Activated T-helper 2 cell treated with anti-CD3 and anti-CD28 coated beads, Interferon-gamma antibody, Interleukin-2, Interleukin-4, amounts not matched to agents 10 μg/mL and 5 μg/mL and 100 μg/mL, durations not matched to agents 14 hours and 24 hours and 36 hours (primary cell): Measurements from ENCODE around the gene MANEA. TPM values are rescaled to one million over a fixed set of nuclear protein-coding genes. Genes with fewer than 3 reads are reported as not detected.
A peak's percentile ranks its signal among the peaks of the same experiment; 100 is the strongest.

Experiments
- DNase-seq: peaks from one replicate; pipeline ENCODE4 v3.0.0; 2021; ENCODE audit warnings: low spot score
- H3K27ac Mint-ChIP-seq: one replicate; pipeline ENCODE4 v1.8.0; 2021; ENCODE audit warnings: mixed read lengths
- H3K27me3 Mint-ChIP-seq: one replicate; pipeline ENCODE4 v1.8.0; 2021; ENCODE audit warnings: low read depth, mixed read lengths
- H3K36me3 Mint-ChIP-seq: one replicate; pipeline ENCODE4 v1.8.0; 2021; ENCODE audit warnings: low read depth, mixed read lengths
- H3K4me1 Mint-ChIP-seq: one replicate; pipeline ENCODE4 v1.8.0; 2021; ENCODE audit warnings: low read depth, mixed read lengths
- H3K4me3 Mint-ChIP-seq: one replicate; pipeline ENCODE4 v1.8.0; 2021; ENCODE audit warnings: low read depth, mild to moderate bottlenecking, moderate library complexity, mixed read lengths
- H3K9me3 Mint-ChIP-seq: one replicate; pipeline ENCODE4 v1.8.0; 2021; ENCODE audit warnings: mixed read lengths
- intact Hi-C: fragments of 100-400 bp; cut with micrococcal nuclease; formaldehyde crosslinking; loops from one replicate; pipeline ENCODE4 v1.15.1; 2023
- total RNA-seq: library from RNA; stranded (reverse); gene quantifications from 2 replicates; pipeline ENCODE4 v1.2.3, GENCODE V29; 2022

MANEA gene
- total RNA-seq: 22.5 and 23.1 TPM in 2 replicates

- intact Hi-C loops: loop anchor here (1.0 to 10.0 kb wide), 6 partner anchors 228 to 1707 kb away; partner anchors contain the start of genes KLHL32, MMS22L, NDUFAF4 and UFL1
- Mint-ChIP-seq H3K27ac (peak within 1 kb of the TSS; percentile 99), H3K36me3 (peaks cover 13% of the 10 kb centered on the region), H3K4me1 (peaks cover 45% of the 10 kb centered on the region), H3K27me3 (no peaks in the 10 kb centered on the region), H3K4me3 (peak within 1 kb of the TSS; percentile 95), H3K9me3 (no peaks in the 10 kb centered on the region)
- peak; percentile 79 for DNase-seq
Observed at GRCh38 chr6:95577304-95578105, at the start of gene MANEA. MANEA (plus strand) TSS chr6:95577535; CDS start chr6:95586440, 8,905 bp downstream.

- no peaks in the 10 kb centered on the region for H3K4me1 Mint-ChIP-seq
- H3K27ac Mint-ChIP-seq: no peak overlapping the region
Observed at GRCh38 chr6:95529762-95530161, 47.6 kb upstream of the MANEA start.

GRCh38 chr6:95530176-95530819 is 47.0 kb upstream of the MANEA start:
- Mint-ChIP-seq H3K27ac (no peak overlapping the region), H3K36me3 (no peaks in the 10 kb centered on the region), H3K4me3 (no peak overlapping the region), H3K9me3 (no peaks in the 10 kb centered on the region), H3K27me3 (no peaks in the 10 kb centered on the region), H3K4me1 (no peaks in the 10 kb centered on the region)
- intact Hi-C loops: no loop called here
- DNase-seq: no peak

More at GRCh38 chr6:95529762-95530161, 47.6 kb upstream of the MANEA start:
- no peaks in the 10 kb centered on the region for H3K27me3 Mint-ChIP-seq
- H3K36me3 Mint-ChIP-seq: no peaks in the 10 kb centered on the region
- H3K4me3 Mint-ChIP-seq: no peak overlapping the region
- no peaks in the 10 kb centered on the region for H3K9me3 Mint-ChIP-seq
- DNase-seq: no peak
- intact Hi-C loops: no loop called here

GRCh38 chr6:95543798-95544197 is 33.5 kb upstream of the MANEA start:
- Mint-ChIP-seq H3K27me3 (no peaks in the 10 kb centered on the region), H3K27ac (no peak overlapping the region), H3K9me3 (no peaks in the 10 kb centered on the region), H3K36me3 (no peaks in the 10 kb centered on the region), H3K4me1 (no peaks in the 10 kb centered on the region), H3K4me3 (no peak overlapping the region)
- intact Hi-C loops: no loop called here
- DNase-seq: no peak

GRCh38 chr6:95544517-95545225 is 32.7 kb upstream of the MANEA start:
- H3K36me3 Mint-ChIP-seq: no peaks in the 10 kb centered on the region
- H3K4me3 Mint-ChIP-seq: no peak overlapping the region
- H3K27ac Mint-ChIP-seq: no peak overlapping the region
- intact Hi-C loops: no loop called here
- no peaks in the 10 kb centered on the region for H3K27me3 Mint-ChIP-seq
- no peaks in the 10 kb centered on the region for H3K4me1 Mint-ChIP-seq
- H3K9me3 Mint-ChIP-seq: no peaks in the 10 kb centered on the region
- DNase-seq: no peak

- Mint-ChIP-seq H3K27me3 (no peaks in the 10 kb centered on the region), H3K27ac (no peak overlapping the region), H3K36me3 (no peaks in the 10 kb centered on the region), H3K4me1 (no peaks in the 10 kb centered on the region), H3K9me3 (no peaks in the 10 kb centered on the region), H3K4me3 (no peak overlapping the region)
- no peak for DNase-seq
- intact Hi-C loops: no loop called here
Observed at GRCh38 chr6:95545226-95545625, 32.1 kb upstream of the MANEA start.

- no peaks in the 10 kb centered on the region for H3K36me3 Mint-ChIP-seq
- intact Hi-C loops: no loop called here
- DNase-seq: no peak
- no peaks in the 10 kb centered on the region for H3K27me3 Mint-ChIP-seq
- H3K4me3 Mint-ChIP-seq: no peak overlapping the region
- no peaks in the 10 kb centered on the region for H3K4me1 Mint-ChIP-seq
- no peak overlapping the region for H3K27ac Mint-ChIP-seq
- no peaks in the 10 kb centered on the region for H3K9me3 Mint-ChIP-seq
Observed at GRCh38 chr6:95545686-95546085, 31.6 kb upstream of the MANEA start.

GRCh38 chr6:95546148-95546547 is 31.2 kb upstream of the MANEA start:
- Mint-ChIP-seq H3K27ac (no peak overlapping the region), H3K27me3 (no peaks in the 10 kb centered on the region), H3K4me1 (no peaks in the 10 kb centered on the region), H3K36me3 (no peaks in the 10 kb centered on the region), H3K4me3 (no peak overlapping the region), H3K9me3 (no peaks in the 10 kb centered on the region)
- no peak for DNase-seq
- intact Hi-C loops: no loop called here

- H3K36me3 Mint-ChIP-seq: no peaks in the 10 kb centered on the region
- intact Hi-C loops: no loop called here
- DNase-seq: no peak
- H3K4me3 Mint-ChIP-seq: no peak overlapping the region
- no peak overlapping the region for H3K27ac Mint-ChIP-seq
- H3K27me3 Mint-ChIP-seq: no peaks in the 10 kb centered on the region
- H3K9me3 Mint-ChIP-seq: no peaks in the 10 kb centered on the region
- no peaks in the 10 kb centered on the region for H3K4me1 Mint-ChIP-seq
Observed at GRCh38 chr6:95547043-95547442, 30.3 kb upstream of the MANEA start.

- DNase-seq: no peak
- no peaks in the 10 kb centered on the region for H3K4me1 Mint-ChIP-seq
- no peaks in the 10 kb centered on the region for H3K9me3 Mint-ChIP-seq
- H3K36me3 Mint-ChIP-seq: no peaks in the 10 kb centered on the region
- no peak overlapping the region for H3K4me3 Mint-ChIP-seq
- H3K27ac Mint-ChIP-seq: no peak overlapping the region
- intact Hi-C loops: no loop called here
- no peaks in the 10 kb centered on the region for H3K27me3 Mint-ChIP-seq
Observed at GRCh38 chr6:95548188-95548786, 29.0 kb upstream of the MANEA start.

GRCh38 chr6:95551678-95552324 is 25.5 kb upstream of the MANEA start:
- H3K4me3 Mint-ChIP-seq: no peak overlapping the region
- intact Hi-C loops: no loop called here

GRCh38 chr6:95553880-95554279 is 23.5 kb upstream of the MANEA start:
- no peaks in the 10 kb centered on the region for H3K9me3 Mint-ChIP-seq
- H3K36me3 Mint-ChIP-seq: no peaks in the 10 kb centered on the region
- H3K4me1 Mint-ChIP-seq: no peaks in the 10 kb centered on the region
- intact Hi-C loops: no loop called here
- DNase-seq: no peak
- H3K27me3 Mint-ChIP-seq: no peaks in the 10 kb centered on the region
- no peak overlapping the region for H3K27ac Mint-ChIP-seq
- H3K4me3 Mint-ChIP-seq: no peak overlapping the region

More at GRCh38 chr6:95551678-95552324, 25.5 kb upstream of the MANEA start:
- H3K36me3 Mint-ChIP-seq: no peaks in the 10 kb centered on the region
- no peaks in the 10 kb centered on the region for H3K27me3 Mint-ChIP-seq
- no peak overlapping the region for H3K27ac Mint-ChIP-seq
- no peaks in the 10 kb centered on the region for H3K9me3 Mint-ChIP-seq
- H3K4me1 Mint-ChIP-seq: no peaks in the 10 kb centered on the region
- DNase-seq: no peak
